Stimulated activated CD4-positive, alpha-beta T cell treated with anti-CD3 and anti-CD28 coated beads, Interleukin-4, amount 100 ng/mL, for 24 hours (primary cell): ENCODE results near the gene PPP2R2B.

Source experiments
- DNase-seq: peaks from one replicate; pipeline ENCODE4 v3.0.0-alpha.2; 2020

PPP2R2B gene

DNA sequence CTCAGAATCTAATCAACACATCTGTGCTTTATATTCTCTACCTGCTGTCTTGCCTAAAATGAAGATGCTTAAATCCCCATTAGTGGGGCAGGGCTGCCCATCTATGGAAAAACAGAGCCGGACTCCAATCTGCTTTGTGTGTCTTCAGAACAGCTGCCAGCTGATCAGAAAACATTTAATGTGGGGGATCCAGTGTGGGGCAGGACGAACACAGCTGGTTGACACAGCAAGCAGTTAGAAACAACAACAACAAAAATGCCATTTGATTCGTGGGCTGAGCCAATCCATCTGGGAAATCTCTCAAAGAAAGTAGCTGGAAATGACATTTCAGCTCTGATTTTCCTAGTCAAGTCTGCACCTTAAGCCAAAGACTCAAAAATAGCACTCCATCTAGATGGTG lies 99.8 kb downstream of the PPP2R2B start:
- no peak for DNase-seq

GRCh38 chr5:146778261-146778660 lies 100.3 kb downstream of the PPP2R2B start:
- DNase-seq: no peak

GRCh38 chr5:146772881-146773466 lies 105.6 kb downstream of the PPP2R2B start:
- DNase-seq: no peak

DNA sequence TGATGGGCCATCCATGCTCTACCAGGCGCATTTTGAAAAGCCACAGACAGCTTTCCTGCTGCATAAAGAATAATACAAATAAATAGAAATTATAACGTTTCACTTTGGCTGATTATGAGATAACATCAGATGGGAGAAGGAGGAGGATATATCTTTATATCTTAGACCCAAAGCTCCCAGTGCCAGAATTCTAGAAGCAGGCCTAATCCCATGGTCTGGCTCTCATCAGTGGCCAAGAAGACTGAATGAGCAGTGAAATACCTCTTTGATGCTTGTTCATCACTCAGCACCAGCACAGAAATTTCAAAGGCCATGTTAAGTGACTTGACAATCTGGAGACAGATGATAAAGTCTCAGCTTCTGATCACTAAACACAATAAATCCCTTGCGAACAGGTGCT lies 107.6 kb downstream of the PPP2R2B start:
- no peak for DNase-seq

DNA sequence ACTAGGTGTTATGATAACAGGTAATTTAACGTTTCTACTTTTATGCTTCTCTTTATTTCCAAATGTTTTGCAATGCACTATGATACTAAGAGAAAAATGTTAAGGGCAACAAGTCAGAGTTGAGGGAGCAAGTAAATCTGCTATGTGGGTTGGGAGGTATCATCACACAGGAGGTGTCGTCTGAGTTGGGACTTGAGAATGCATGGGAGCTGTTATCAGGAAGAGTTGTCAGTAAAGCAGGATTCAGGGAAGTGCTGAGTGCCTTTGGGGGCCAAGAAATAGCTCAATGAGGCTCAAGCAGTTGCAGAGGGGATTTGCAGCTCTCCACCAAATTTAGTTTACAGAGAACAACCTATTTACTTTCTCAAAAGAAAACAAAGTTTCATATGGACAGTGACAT lies 108.0 kb downstream of the PPP2R2B start:
- no peak for DNase-seq

DNA sequence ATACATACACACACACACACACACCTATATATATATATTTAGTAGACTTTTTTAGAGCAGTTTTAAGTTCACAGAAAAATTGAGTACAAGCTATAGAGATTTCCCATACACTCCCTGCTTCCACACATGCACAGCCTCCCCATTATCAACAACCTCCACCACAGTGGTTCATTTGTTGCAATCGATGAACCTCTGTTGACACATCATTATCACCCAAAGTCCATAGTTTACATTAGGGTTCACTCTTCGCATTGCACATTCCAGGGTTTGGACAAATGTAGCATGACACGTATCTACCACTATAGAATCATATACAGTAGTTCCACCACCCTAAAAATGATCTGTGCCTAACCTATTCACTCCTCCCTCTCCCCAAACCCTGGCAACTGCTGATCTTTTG lies 111.0 kb downstream of the PPP2R2B start:
- no peak for DNase-seq

DNA sequence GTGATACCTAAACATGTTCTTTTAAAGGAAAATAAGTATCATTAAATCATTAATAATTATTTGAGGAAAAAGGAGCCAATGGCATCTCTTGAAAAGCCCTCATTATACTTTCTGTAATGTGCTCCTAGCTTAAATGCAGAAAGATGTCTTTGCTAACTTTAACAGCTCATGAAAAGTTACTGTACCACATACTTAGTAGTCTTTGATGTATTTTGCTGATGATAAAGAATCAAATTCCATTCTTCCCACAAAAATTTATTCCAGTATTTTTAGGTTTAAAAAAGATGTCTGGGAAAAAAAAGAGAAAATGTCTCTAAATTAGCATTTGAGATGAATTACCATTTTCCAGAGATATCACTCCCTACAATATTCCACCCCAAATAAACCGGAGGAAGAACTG lies 112.5 kb downstream of the PPP2R2B start:
- DNase-seq: no peak

DNA sequence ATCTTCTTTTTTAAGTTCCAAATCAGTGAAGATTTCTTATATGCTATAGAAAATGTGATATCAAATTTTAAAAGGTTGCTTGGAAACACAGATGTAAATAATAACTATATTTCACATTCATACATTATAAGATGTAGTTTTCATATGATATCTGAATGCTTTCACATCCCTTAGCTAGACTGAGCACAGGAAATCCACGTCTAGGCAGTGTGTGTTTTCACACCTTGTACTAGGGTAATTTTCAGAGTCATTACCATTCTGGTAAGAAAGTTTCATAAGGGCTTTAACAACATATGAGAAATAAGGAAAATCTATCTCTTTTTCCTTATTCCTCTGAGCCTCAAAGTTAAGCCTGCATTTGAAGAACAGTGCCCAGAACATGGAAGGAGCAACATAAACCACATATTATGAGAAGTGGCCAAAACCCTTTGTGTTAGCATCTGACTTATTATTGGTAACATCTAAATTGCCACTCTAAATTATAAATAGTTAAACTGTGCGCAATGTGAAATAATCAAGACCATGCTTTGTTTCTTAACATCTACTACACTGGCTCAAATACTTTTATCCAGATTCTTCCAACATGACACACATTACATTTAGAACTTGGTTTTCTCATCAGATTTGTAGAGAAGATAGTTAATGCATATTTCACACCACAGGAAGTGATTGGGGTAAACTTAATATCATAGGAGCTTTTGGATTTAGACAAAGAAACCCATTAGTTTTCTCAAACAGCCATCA lies 113.3 kb downstream of the PPP2R2B start:
- no peak for DNase-seq

DNA sequence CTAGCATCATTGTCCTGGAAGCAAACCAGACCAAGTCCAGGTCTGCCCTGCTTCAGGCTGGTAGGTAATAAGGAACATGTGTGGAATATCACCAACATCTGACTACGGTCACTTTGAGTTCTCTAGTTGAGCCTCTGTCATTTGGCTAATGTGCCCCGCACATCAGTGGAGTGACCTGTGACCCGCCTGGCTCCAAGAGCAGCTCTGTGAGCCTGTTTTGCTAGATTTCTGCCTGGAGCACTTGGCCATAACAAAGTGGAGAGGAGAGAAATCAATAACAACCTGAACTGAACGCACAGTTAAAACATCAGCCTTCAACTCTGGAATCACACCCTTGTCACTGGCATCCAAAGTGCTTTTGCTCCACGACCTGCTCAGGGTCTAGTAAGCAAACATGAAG lies 115.7 kb downstream of the PPP2R2B start:
- DNase-seq: no peak

- DNase-seq: no peak
Observed at GRCh38 chr5:146761811-146762210, 116.7 kb downstream of the PPP2R2B start.

DNA sequence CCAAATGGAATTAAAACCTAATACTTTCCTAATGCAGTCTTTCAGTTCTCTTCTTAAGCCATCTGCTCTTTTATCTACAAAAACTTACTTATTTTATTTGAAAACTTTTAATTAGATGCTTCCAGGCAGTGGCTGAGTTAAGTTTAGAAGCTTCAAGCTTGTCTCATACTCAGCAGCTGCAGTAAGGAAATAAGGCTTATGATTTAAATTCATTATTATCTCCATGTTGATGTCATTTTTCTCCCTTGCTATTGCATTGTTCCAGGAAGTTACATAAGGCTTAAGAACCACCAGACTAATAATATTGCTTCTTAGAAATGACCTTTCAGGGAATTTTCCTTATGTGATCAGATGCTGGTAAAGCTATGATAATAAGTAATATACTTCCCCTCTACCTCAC lies 119.6 kb downstream of the PPP2R2B start:
- DNase-seq: no peak

DNA sequence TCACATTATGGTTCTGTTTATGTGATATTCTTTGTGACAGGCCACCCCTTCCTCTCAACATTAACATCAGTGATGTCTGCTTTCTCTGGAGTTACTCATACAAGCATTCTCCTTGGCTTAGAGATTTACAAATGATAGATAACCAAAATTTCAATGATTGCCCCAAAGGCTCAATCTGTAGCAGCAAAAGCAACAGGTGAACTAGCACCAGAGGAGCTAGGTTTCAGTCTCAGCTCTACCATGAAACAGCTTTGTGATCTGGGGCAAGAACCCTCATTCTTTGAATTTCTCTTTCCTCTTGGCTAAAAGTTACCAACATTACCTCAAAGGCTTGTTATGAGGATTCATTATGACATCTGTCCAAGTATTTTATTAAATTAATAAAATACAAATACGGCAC lies 120.5 kb downstream of the PPP2R2B start:
- no peak for DNase-seq

DNA sequence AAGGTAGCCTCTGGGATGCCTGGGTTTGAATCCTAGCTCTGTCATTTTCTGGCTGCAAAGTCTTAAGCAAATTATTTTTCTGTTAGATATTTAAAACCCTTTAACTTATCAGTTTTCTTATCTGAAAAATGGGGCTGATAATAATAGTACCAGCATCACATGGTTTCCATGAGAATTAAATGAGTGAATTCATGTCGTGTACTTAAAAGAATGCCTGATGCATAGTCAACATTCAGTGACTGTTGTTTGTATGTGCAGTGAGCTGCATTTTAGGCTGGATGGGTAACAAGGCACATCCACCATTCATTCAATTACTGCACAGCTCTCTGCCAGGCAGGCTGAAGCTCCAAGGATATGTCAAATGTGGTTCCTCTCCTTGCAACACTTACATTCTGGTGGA lies 122.0 kb downstream of the PPP2R2B start:
- DNase-seq: no peak

DNA sequence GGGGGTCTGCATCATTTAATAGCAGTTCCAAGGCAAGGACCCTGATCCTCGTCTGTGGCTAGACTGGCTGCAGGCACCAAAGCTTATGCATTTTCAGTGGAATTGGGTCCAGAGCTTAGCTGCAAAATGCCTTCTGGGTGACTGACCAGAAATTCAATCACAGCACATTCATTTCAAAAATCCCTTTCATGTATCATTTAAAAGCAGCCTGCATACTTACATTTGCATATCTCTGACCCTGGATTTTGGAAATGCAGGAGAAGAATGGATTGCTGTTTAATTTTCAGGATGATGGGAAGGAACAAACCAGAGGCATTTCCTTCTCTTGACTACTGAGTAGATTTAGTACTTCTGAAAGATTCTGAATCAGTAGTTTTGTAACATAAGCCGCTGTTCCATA lies 122.8 kb downstream of the PPP2R2B start:
- no peak for DNase-seq

- DNase-seq: no peak
Observed at GRCh38 chr5:146754621-146755020, 123.9 kb downstream of the PPP2R2B start.

DNA sequence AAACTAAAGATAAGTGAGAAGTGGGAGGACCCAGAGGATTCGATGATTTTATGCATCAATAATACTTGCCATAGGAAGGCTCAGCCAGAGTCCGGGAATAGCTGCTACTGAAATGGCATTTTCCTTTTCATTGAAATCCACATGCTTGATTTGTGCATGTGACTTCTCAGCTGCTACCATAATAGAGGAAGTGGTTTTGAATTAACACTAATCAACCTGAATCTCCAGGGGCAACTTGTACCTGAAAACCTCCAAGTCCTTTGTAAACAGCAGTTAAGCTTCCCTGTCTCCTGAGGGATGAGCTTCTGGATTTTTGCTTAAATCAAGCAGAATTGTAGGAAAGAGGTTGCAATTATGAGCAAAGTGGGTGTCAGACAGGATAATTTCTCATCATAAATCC lies 124.9 kb downstream of the PPP2R2B start:
- no peak for DNase-seq

GRCh38 chr5:146751781-146752401 lies 126.7 kb downstream of the PPP2R2B start:
- peak; percentile 44 for DNase-seq

DNA sequence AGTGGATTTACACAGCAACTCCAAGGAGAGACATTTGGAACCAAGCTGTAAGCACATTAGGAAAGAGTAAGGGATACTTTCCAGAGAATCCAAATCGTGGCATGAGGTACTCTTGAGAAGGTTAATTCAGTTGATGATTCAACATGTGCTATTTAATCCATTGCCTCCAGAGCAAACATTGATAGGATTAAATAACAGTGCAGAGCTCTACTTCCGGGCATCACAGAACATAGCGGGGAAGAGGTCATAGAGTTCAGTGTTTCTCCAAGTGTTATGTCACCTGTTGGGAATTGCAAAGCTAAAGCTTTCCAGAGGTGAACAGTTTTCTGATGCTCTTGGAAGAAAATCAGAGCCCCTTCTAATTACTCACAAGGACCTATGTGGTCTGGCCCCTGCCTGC lies 127.5 kb downstream of the PPP2R2B start:
- DNase-seq: no peak

DNA sequence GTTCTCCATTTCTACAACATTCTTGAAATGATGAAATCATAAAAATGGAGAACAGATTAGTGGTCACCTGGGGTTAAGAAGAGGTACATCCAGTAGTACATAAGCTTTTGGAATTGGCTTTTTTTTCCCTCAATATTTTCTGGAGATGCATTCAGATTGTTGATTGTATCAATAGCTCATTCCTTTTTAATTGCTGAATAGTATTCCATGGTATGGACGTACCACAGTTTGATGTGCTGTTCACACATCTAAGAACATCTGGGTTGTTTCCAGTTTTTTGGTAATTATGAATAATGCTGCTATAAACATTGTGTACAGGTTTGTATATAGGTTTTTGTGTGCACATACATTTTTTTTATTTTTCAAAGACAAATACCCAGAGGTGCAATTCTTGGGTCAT lies 130.0 kb downstream of the PPP2R2B start:
- no peak for DNase-seq

GRCh38 chr5:146745931-146746577 lies 132.5 kb downstream of the PPP2R2B start:
- no peak for DNase-seq

DNA sequence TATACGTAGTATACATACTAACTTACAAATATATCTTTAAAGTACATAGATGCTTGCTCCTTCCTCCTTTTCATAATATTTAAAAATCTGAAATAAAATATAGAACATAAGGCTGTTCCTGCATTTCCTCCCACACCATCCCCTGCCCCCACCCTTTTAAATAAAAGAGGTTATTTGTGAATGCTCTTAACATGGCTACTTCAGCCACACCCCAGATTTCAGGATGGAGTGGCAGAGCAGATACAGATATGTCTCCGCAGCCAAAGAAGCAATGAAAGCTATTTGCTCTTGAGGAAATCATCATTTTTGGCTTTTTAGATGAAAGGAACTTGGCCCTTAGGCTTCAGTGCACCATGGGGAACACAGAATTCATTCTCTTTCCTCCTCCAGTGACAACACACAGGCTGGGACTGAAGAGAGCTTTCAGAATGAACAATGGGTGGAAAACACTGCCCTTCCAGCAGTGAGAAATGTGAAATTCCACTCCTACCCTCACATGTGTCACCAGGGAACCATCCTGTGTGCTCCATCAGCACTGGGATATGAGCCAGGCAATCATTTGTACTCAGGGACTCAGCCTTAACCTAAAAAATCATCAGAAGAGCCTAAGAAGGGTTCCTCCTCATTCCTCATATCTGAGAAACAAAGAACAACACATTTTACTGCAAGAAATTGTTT lies 134.3 kb downstream of the PPP2R2B start:
- no peak for DNase-seq

- no peak for DNase-seq
Observed at GRCh38 chr5:146734936-146735577, 143.5 kb downstream of the PPP2R2B start.

- DNase-seq: no peak
Observed at GRCh38 chr5:146732962-146733361, 145.6 kb downstream of the PPP2R2B start.
